ENCODE results near the gene JSRP1.

GRCh38 chr19:2275588-2276428, 19.6 kb upstream of the JSRP1 start:
- TF ChIP-seq CEBPB (IDR thresholded peaks at IDR 0.05) (no peak), MAX (IDR thresholded peaks at IDR 0.05) (no peak), YY1 (IDR thresholded peaks at IDR 0.05; ENCODE audit: low read depth) (no peak), REST (IDR thresholded peaks at IDR 0.05; ENCODE audit: low read depth) (no peak), EGR1 (IDR thresholded peaks at IDR 0.05) (no peak), FOXM1 (IDR thresholded peaks at IDR 0.05; ENCODE audit: borderline replicate concordance, low read depth) (no peak), RAD21 (IDR thresholded peaks at IDR 0.05; ENCODE audit: low read depth) (no peak)

Data from Ishikawa (cell line).